ENCODE data around the gene NYNRIN.
"Not testable (repeated sequence)": the region's sequence is repeated elsewhere in the genome, so short reads cannot be mapped to it uniquely, and the experiment has no call there.

Gene NYNRIN

DNA sequence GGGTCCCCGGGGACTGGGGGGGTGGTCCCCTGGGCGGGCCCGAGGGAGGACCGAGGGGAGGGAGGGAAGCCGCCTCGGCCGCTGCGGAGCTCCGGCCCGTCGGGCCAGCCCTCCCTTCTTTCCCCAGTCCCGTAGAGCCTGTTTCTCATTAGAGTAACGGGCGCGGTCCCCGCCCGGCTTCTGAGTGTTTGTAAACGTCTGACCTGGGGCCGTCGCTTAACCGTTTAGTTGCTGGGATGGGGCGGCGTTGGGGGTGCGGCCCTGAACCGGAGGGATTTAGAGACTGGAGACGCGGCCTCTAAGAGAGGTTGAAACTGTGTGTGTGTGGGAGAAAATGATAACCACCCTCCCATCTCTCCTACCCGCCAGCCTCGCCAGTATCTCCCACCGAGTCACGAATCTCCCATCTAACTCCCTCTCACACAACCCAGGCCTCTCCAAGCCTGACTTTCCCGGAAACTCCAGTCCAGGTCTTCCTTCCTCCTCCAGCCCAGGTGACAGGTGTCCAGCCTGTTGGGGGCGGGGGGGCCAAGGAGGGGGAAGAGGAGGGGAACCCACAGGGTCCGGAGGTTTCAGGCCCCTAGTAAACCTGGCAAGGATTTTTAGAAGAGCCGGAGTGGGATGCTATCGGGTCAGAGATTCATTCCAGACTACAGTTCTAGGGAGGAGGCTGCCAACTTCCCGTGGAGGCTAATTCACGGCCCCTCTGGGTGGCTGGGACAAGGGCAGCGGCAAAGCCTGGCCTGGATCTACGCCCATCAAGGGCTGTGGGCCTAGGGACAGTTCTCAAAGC lies 31.9 kb upstream of the NYNRIN start:
- peaks cover 64% of the 10 kb centered on the region for H3K27me3 Mint-ChIP-seq (ENCODE audit: low read depth)
- H3K4me1 Mint-ChIP-seq (ENCODE audit: low read depth): peaks cover 14% of the 10 kb centered on the region
- H3K9me3 Mint-ChIP-seq: no peaks in the 10 kb centered on the region
- H3K27ac Mint-ChIP-seq: no peak overlapping the region
- H3K4me3 Mint-ChIP-seq: peak overlapping the region; percentile 25
- no peaks in the 10 kb centered on the region for H3K36me3 Mint-ChIP-seq (ENCODE audit: low read depth)

DNA sequence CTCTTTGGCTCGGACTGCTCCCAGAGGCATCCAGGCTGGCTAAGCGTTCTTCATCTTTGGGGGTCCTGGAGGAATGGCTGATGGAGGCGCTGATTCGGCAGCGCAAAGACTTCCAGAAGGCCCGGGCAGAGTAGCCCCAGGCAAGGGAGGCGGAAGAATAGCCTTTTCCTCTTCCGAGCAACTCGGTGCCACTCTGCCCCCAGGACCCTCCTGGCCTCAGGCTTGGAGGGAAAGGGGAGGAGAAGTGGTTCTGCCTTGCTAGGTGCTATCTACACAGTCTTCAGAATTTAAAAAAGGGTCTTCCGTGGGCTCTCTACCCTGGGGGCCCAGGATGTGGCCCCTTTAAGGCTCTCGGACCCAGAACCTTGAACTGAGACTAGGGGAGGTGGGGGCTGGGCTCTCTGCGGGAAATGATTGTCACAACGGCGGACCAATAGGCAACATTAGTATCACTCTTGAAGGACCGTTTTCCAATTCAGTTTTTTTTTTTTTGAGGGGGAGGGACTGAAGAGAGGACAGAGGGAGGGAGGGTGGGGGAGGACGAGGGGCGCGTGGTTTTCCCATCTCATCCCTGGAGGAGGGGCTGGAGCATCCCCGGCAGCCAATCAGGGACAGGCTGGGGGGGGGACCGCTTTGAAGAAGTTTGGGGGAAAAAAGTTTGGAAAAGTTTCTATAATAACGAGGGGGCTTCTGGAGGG lies 31.1 kb upstream of the NYNRIN start, which contains the start of gene NFATC4:
NFATC4 (plus strand) TSS at position 671 of the 698 bp plus-strand sequence. CDS start 157 bp downstream, outside the sequence.
- Mint-ChIP-seq H3K36me3 (ENCODE audit: low read depth) (no peaks in the 10 kb centered on the region), H3K9me3 (no peaks in the 10 kb centered on the region), H3K4me1 (ENCODE audit: low read depth) (peaks cover 14% of the 10 kb centered on the region), H3K4me3 (peak within 1 kb of the TSS; percentile 25), H3K27me3 (ENCODE audit: low read depth) (peaks cover 65% of the 10 kb centered on the region), H3K27ac (no peak within 1 kb of the TSS)

DNA sequence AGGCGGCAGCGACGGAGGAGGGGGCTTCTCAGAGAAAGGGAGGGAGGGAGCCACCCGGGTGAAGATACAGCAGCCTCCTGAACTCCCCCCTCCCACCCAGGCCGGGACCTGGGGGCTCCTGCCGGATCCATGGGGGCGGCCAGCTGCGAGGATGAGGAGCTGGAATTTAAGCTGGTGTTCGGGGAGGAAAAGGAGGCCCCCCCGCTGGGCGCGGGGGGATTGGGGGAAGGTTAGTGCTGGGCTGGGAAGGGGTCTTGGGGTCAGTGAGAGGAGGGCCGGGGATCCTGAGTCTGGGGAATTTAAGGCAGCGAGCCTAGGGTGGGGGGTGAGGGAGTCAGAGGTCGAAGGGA lies 30.6 kb upstream of the NYNRIN start:
- no peak overlapping the region for H3K4me3 Mint-ChIP-seq

DNA sequence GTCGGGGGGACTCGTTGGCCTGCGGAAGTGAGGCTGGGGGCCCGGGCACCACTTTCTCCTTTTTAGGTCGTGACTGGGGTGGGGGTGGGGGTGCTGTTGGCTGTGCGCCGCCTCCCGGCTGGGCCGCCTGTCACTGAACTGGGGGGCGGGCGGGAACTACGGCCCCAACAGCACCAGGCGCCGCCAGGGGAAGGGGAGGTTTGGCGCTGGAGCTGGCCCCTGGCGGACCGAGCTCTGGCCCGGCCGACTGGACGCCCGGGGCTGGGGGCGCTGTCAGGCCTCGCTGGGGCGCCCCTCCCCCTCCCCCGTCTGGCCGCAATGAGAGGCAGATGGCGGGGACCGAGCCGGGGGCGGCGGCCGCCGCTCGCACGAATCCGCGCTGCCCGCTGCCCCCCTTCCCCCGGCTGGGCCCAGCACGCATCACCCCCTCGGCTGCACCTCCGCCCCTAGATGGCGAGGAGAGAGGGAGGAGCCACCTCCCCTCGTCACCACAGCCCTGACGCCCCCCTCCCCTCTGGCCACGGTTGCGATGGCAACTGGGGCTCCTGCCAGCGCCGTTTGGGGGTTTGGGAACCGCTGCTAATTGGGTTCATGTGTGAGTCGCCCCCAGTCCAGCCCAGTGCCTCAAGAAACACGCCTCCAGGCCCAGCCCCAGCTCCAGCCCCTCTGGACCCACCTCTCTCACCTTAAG lies 30.1 kb upstream of the NYNRIN start:
- H3K4me1 Mint-ChIP-seq (ENCODE audit: low read depth): peaks cover 14% of the 10 kb centered on the region
- no peaks in the 10 kb centered on the region for H3K36me3 Mint-ChIP-seq (ENCODE audit: low read depth)
- no peak overlapping the region for H3K27ac Mint-ChIP-seq
- no peak overlapping the region for H3K4me3 Mint-ChIP-seq
- no peaks in the 10 kb centered on the region for H3K9me3 Mint-ChIP-seq
- peaks cover 56% of the 10 kb centered on the region for H3K27me3 Mint-ChIP-seq (ENCODE audit: low read depth)

More for the DNA sequence above, 30.6 kb upstream of the NYNRIN start:
- H3K9me3 Mint-ChIP-seq: no peaks in the 10 kb centered on the region
- H3K27me3 Mint-ChIP-seq (ENCODE audit: low read depth): peaks cover 61% of the 10 kb centered on the region
- H3K4me1 Mint-ChIP-seq (ENCODE audit: low read depth): peaks cover 14% of the 10 kb centered on the region
- no peaks in the 10 kb centered on the region for H3K36me3 Mint-ChIP-seq (ENCODE audit: low read depth)
- H3K27ac Mint-ChIP-seq: no peak overlapping the region

DNA sequence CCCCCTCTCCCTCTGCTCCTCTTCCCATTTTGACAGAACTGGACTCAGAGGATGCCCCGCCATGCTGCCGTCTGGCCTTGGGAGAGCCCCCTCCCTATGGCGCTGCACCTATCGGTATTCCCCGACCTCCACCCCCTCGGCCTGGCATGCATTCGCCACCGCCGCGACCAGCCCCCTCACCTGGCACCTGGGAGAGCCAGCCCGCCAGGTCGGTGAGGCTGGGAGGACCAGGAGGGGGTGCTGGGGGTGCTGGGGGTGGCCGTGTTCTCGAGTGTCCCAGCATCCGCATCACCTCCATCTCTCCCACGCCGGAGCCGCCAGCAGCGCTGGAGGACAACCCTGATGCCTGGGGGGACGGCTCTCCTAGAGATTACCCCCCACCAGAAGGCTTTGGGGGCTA lies 29.3 kb upstream of the NYNRIN start:
- H3K4me3 Mint-ChIP-seq: no peak overlapping the region
- H3K4me1 Mint-ChIP-seq (ENCODE audit: low read depth): peaks cover 14% of the 10 kb centered on the region
- no peak overlapping the region for H3K27ac Mint-ChIP-seq
- peaks cover 56% of the 10 kb centered on the region for H3K27me3 Mint-ChIP-seq (ENCODE audit: low read depth)
- no peaks in the 10 kb centered on the region for H3K36me3 Mint-ChIP-seq (ENCODE audit: low read depth)
- no peaks in the 10 kb centered on the region for H3K9me3 Mint-ChIP-seq

DNA sequence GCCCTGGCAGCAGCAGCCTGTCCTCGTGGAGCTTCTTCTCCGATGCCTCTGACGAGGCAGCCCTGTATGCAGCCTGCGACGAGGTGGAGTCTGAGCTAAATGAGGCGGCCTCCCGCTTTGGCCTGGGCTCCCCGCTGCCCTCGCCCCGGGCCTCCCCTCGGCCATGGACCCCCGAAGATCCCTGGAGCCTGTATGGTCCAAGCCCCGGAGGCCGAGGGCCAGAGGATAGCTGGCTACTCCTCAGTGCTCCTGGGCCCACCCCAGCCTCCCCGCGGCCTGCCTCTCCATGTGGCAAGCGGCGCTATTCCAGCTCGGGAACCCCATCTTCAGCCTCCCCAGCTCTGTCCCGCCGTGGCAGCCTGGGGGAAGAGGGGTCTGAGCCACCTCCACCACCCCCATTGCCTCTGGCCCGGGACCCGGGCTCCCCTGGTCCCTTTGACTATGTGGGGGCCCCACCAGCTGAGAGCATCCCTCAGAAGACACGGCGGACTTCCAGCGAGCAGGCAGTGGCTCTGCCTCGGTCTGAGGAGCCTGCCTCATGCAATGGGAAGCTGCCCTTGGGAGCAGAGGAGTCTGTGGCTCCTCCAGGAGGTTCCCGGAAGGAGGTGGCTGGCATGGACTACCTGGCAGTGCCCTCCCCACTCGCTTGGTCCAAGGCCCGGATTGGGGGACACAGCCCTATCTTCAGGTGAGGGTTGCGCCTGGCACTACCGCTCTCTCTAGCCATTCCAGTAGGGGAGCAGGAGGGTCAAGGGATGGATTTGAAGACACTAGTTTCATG lies 28.7 kb upstream of the NYNRIN start:
- peaks cover 53% of the 10 kb centered on the region for H3K27me3 Mint-ChIP-seq (ENCODE audit: low read depth)
- H3K9me3 Mint-ChIP-seq: no peaks in the 10 kb centered on the region
- no peak overlapping the region for H3K4me3 Mint-ChIP-seq
- no peak overlapping the region for H3K27ac Mint-ChIP-seq
- peaks cover 13% of the 10 kb centered on the region for H3K4me1 Mint-ChIP-seq (ENCODE audit: low read depth)
- no peaks in the 10 kb centered on the region for H3K36me3 Mint-ChIP-seq (ENCODE audit: low read depth)

DNA sequence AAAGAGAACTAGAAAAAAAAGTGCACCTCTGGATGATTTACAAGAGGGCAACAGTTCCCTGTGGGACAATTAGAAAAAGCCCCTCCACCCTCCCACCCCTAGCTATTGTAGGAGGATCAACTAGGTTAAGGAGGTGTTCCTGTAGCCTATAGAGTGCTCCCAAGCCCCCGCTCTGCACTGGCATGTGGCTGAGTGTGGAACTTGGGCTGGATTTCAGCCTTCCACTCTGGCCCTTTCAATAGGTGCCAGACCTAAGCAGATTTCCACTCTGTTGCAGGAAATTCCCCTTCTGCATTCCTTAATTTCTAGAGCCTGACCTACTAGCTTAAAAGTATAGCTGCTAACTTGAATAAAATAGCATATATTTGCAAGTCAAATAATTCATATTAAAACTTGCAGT lies 28.1 kb upstream of the NYNRIN start:
- Mint-ChIP-seq H3K36me3 (ENCODE audit: low read depth) (no peaks in the 10 kb centered on the region), H3K27ac (no peak overlapping the region), H3K4me1 (ENCODE audit: low read depth) (peaks cover 7% of the 10 kb centered on the region), H3K9me3 (no peaks in the 10 kb centered on the region), H3K4me3 (no peak overlapping the region), H3K27me3 (ENCODE audit: low read depth) (peaks cover 51% of the 10 kb centered on the region)

DNA sequence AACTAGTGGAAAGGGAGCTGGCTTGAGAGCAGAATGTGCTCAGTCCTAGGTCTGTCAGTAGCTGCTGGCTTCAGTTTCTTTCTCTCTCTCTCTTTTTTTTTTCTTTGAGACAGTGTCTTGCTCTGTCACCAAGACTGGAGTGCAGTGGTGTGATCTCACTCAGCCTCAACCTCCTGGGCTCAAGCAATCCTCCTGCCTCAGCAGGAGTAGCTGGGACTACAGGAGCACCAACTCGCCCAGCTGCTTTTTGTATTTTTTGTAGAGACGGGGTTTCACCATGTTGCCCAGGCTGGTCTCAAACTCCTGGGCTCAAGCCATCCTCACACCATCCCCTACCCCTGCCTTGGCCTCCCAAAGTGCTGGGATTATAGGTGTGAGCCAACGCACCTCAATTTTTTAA lies 27.2 kb upstream of the NYNRIN start:
- H3K4me1 Mint-ChIP-seq (ENCODE audit: low read depth); H3K9me3 Mint-ChIP-seq; H3K36me3 Mint-ChIP-seq (ENCODE audit: low read depth); H3K4me3 Mint-ChIP-seq; H3K27ac Mint-ChIP-seq: not testable (repeated sequence)
- H3K27me3 Mint-ChIP-seq (ENCODE audit: low read depth): peaks cover 47% of the 10 kb centered on the region

DNA sequence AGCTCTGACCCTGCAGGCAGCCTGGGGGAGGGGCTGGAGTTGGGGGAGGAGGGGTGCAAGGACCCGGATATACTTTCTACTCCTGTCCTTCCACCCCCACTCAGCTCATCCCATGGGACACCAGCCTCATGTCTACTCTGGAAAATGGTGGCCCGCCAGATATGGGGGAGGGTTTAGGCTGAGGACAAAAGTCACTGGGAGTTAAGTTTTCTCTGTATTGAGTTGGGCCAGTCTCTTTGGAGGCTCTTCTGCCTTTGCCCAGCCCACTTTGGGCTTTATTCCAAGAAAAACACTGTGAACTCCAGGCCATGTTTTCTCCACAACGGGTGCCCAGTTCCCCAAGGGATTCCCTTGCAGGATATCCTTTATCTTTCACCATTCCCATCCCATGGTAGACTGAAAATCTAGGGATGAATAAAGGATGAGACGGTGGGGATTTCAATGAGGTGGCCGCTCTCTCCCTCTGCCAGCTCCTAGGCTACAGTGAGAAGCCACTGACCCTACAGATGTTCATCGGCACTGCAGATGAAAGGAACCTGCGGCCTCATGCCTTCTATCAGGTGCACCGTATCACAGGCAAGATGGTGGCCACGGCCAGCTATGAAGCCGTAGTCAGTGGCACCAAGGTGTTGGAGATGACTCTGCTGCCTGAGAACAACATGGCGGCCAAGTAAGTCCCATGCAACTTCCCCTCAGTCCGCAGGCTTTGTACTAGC lies 25.9 kb upstream of the NYNRIN start:
- Mint-ChIP-seq H3K4me1 (ENCODE audit: low read depth) (no peaks in the 10 kb centered on the region), H3K36me3 (ENCODE audit: low read depth) (no peaks in the 10 kb centered on the region), H3K27ac (no peak overlapping the region), H3K4me3 (no peak overlapping the region), H3K9me3 (no peaks in the 10 kb centered on the region), H3K27me3 (ENCODE audit: low read depth) (peaks cover 34% of the 10 kb centered on the region)

DNA sequence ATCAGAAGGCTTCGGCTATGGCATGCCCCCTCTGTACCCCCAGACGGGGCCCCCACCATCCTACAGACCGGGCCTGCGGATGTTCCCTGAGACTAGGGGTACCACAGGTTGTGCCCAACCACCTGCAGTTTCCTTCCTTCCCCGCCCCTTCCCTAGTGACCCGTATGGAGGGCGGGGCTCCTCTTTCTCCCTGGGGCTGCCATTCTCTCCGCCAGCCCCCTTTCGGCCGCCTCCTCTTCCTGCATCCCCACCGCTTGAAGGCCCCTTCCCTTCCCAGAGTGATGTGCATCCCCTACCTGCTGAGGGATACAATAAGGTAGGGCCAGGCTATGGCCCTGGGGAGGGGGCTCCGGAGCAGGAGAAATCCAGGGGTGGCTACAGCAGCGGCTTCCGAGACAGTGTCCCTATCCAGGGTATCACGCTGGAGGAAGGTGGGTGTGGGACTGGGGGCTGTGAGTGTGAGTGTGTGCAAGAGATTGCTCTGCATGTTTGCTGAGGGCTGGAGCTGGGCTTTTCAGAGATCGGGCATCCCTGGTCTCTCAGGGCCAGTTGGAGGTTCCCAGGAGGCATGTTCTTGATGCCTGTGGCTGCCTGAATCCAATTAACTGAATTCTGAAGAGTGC lies 22.2 kb upstream of the NYNRIN start:
- H3K27ac Mint-ChIP-seq: no peak overlapping the region
- no peaks in the 10 kb centered on the region for H3K9me3 Mint-ChIP-seq
- no peaks in the 10 kb centered on the region for H3K36me3 Mint-ChIP-seq (ENCODE audit: low read depth)
- no peaks in the 10 kb centered on the region for H3K4me1 Mint-ChIP-seq (ENCODE audit: low read depth)
- H3K27me3 Mint-ChIP-seq (ENCODE audit: low read depth): peaks cover 11% of the 10 kb centered on the region
- no peak overlapping the region for H3K4me3 Mint-ChIP-seq

DNA sequence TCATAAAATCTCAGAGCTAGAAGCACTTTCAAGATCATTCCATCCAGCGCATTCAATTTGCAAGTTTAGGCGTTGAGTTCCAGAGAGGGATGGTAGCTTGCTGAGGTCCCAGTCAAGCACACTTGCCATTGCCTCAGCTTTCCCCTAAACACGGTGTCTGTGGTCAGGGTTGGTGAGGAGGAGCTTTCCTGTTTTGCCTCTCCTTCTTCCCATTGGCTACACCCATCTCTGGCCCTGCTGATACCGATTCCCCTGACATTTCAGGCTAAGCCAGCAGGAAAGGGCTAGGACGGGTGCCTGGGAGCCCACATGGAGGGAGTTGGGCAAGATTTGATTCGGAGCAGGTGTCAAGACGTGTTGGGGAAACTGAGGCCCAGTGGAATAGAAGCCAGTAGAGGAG lies 21.7 kb upstream of the NYNRIN start:
- Mint-ChIP-seq H3K4me3 (no peak overlapping the region), H3K27ac (no peak overlapping the region), H3K9me3 (no peaks in the 10 kb centered on the region), H3K27me3 (ENCODE audit: low read depth) (peaks cover 8% of the 10 kb centered on the region), H3K4me1 (ENCODE audit: low read depth) (no peaks in the 10 kb centered on the region), H3K36me3 (ENCODE audit: low read depth) (no peaks in the 10 kb centered on the region)

DNA sequence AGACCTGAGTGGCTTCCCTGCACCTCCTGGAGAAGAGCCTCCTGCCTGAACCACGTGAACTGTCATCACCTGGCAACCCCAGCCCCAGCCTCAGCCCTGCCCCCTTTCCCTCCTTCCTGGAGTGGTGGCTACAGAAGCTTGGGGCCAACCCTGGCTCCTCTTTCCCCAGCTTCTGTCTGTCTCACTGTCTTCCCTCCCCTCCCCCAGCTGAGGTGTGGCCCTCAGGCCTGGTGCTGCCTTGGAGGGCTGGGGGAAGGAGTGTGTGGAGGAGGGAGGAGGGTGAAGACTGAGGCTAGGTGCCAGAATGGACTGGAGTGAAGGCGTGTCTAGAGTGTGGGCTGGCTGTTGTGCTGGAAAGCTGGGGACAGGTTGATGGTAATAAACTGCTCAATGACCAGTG lies 21.1 kb upstream of the NYNRIN start:
- H3K27ac Mint-ChIP-seq: no peak overlapping the region
- H3K9me3 Mint-ChIP-seq: no peaks in the 10 kb centered on the region
- no peaks in the 10 kb centered on the region for H3K36me3 Mint-ChIP-seq (ENCODE audit: low read depth)

DNA sequence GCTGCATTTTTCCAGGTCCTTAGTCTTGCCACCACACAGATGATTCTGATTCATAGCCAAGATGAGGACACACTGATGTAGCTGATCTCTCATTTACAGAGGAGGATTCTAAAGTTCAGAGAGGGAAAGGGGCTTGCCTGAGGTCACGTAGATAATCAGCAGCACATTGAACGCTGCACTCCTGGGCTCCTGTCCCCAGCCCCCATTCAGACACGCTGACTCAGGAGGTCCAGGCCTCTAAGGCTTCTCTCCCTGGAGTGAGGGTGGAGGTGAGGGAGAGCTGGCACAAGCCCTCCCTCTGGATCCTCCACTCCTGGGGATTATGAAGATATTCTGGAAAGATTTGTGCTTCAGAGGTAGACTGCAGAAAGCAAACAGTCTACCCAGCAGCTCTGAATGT lies 20.5 kb upstream of the NYNRIN start:
- H3K36me3 Mint-ChIP-seq (ENCODE audit: low read depth): no peaks in the 10 kb centered on the region
- H3K4me3 Mint-ChIP-seq: no peak overlapping the region
- H3K4me1 Mint-ChIP-seq (ENCODE audit: low read depth): no peaks in the 10 kb centered on the region
- H3K27me3 Mint-ChIP-seq (ENCODE audit: low read depth): peaks cover 5% of the 10 kb centered on the region
- H3K9me3 Mint-ChIP-seq: no peaks in the 10 kb centered on the region
- H3K27ac Mint-ChIP-seq: no peak overlapping the region

More for the DNA sequence above, 21.1 kb upstream of the NYNRIN start:
- Mint-ChIP-seq H3K4me1 (ENCODE audit: low read depth) (no peaks in the 10 kb centered on the region), H3K4me3 (no peak overlapping the region), H3K27me3 (ENCODE audit: low read depth) (peaks cover 5% of the 10 kb centered on the region)
